Liver (tissue), 9 donors: ENCODE measurements around the gene SEC14L3. TPM values are rescaled to one million over a fixed set of nuclear protein-coding genes. Genes with fewer than 3 reads are reported as not detected.
A peak's percentile ranks its signal among the peaks of the same experiment; 100 is the strongest.

ENCODE experiments used
- DNase-seq: peaks from one replicate; pipeline ENCODE4 v3.0.0-alpha.2; 2017; ENCODE audit warnings: low spot score
- H3K27ac ChIP-seq, 2 donors: one replicate each; pipeline ENCODE4 v1.7.0; 2013; ENCODE audit warnings: inconsistent platforms in 2 of 2, low read length in 2 of 2, control low read depth in 1 of 2, low read depth in 1 of 2, mild to moderate bottlenecking in 1 of 2
- H3K27me3 ChIP-seq, 4 donors: one replicate each; pipeline versions ENCODE4 v1.6.1 to v1.7.0; 2013; ENCODE audit warnings: low read length in 3 of 4, inconsistent platforms in 1 of 4, mild to moderate bottlenecking in 1 of 4, moderate library complexity in 1 of 4; ENCODE audit not compliant: control insufficient read depth in 4 of 4, insufficient read depth in 4 of 4
- H3K36me3 ChIP-seq, 4 donors: one replicate each; pipeline versions ENCODE4 v1.6.1 to v1.7.0; 2013; ENCODE audit warnings: low read length in 3 of 4, mild to moderate bottlenecking in 3 of 4, low read depth in 1 of 4, moderate library complexity in 1 of 4; ENCODE audit not compliant: control insufficient read depth in 4 of 4, insufficient read depth in 3 of 4
- H3K4me1 ChIP-seq, 4 donors: one replicate each; pipeline versions ENCODE4 v1.6.1 to v1.7.0; 2013; ENCODE audit warnings: low read length in 3 of 4, mild to moderate bottlenecking in 3 of 4, moderate library complexity in 1 of 4; ENCODE audit not compliant: control insufficient read depth in 4 of 4, insufficient read depth in 4 of 4
- H3K4me3 ChIP-seq, 3 donors: one replicate each; pipeline versions ENCODE4 v1.6.1 to v1.7.0; 2013; ENCODE audit warnings: low read length in 3 of 3, control low read depth in 1 of 3, low read depth in 1 of 3, mild to moderate bottlenecking in 1 of 3
- H3K9ac ChIP-seq, 2 donors: one replicate each; pipeline ENCODE4 v1.7.0; 2013; ENCODE audit warnings: low read length in 2 of 2, mild to moderate bottlenecking in 2 of 2, moderate library complexity in 2 of 2, control low read depth in 1 of 2, low read depth in 1 of 2
- H3K9me3 ChIP-seq, 4 donors: one replicate each; pipeline versions ENCODE4 v1.6.1 to v1.7.0; 2013; ENCODE audit warnings: low read length in 3 of 4; ENCODE audit not compliant: control insufficient read depth in 4 of 4
- EGR1 ChIP-seq, 2 donors: IDR thresholded peaks; 2 replicates each; pipeline ENCODE4 v1.6.1; 2016 to 2018; ENCODE audit warnings: antibody characterized with exemption in 2 of 2, low read depth in 2 of 2
- FOXA2 ChIP-seq: IDR thresholded peaks from 2 replicates; pipeline ENCODE4 v1.6.1; 2016; ENCODE audit warnings: antibody characterized with exemption
- GABPA ChIP-seq, 2 donors: IDR thresholded peaks in 1 of 2; conservative IDR thresholded peaks in 1 of 2; 2 replicates each; pipeline ENCODE4 v1.6.1; 2016; ENCODE audit warnings: antibody characterized with exemption in 2 of 2, mild to moderate bottlenecking in 1 of 2, moderate library complexity in 1 of 2
- HNF4A ChIP-seq, 2 donors: conservative IDR thresholded peaks; 2 replicates each; pipeline ENCODE4 v1.6.1; 2016; ENCODE audit warnings: antibody characterized with exemption in 2 of 2, mild to moderate bottlenecking in 2 of 2
- HNF4G ChIP-seq: IDR thresholded peaks from 2 replicates; pipeline ENCODE4 v1.6.1; 2016; ENCODE audit warnings: antibody characterized with exemption
- NR2F2 ChIP-seq: IDR thresholded peaks from 2 replicates; pipeline ENCODE4 v1.6.1; 2016; ENCODE audit warnings: antibody characterized with exemption
- RAD21 ChIP-seq, 2 donors: IDR thresholded peaks; 2 replicates each; pipeline ENCODE4 v1.6.1; 2016; ENCODE audit warnings: antibody characterized with exemption in 2 of 2, mild to moderate bottlenecking in 2 of 2
- REST ChIP-seq: IDR thresholded peaks from 2 replicates; pipeline ENCODE4 v1.6.1; 2016; ENCODE audit warnings: antibody characterized with exemption, mild to moderate bottlenecking
- RXRA ChIP-seq, 2 donors: IDR thresholded peaks; 2 replicates each; pipeline ENCODE4 v1.6.1; 2017 to 2018; ENCODE audit warnings: antibody characterized with exemption in 2 of 2, mild to moderate bottlenecking in 1 of 2
- SP1 ChIP-seq: IDR thresholded peaks from 2 replicates; pipeline ENCODE4 v1.6.1; 2018; ENCODE audit warnings: antibody characterized with exemption, mild to moderate bottlenecking
- TAF1 ChIP-seq: conservative IDR thresholded peaks from 2 replicates; pipeline ENCODE4 v1.6.1; 2016; ENCODE audit warnings: antibody characterized with exemption, mild to moderate bottlenecking
- YY1 ChIP-seq: IDR thresholded peaks from 2 replicates; pipeline ENCODE4 v1.6.1; 2016; ENCODE audit warnings: antibody characterized with exemption, mild to moderate bottlenecking
- WGBS: extraction: QIAGEN DNeasy Blood & Tissue Kit; methylation state at CpG from one replicate; pipeline ENCODE4 v1.1.7; 2013; 5-methylcytosine and 5-hydroxymethylcytosine counted together
- polyA plus RNA-seq, 2 donors: library from polyadenylated mRNA; stranded (reverse) in 1 of 2; unstranded in 1 of 2; fragments of 200-250 nt in 1 of 2; fragments of >200 nt in 1 of 2; fragmentation: Nextera tagmentation in 1 of 2; extraction: Ambion mirVana in 1 of 2; gene quantifications; one replicate each; pipeline versions ENCODE4 v1.2.1 to v1.2.3, GENCODE V29; 2013 to 2015
- total RNA-seq, 2 donors: library from RNA; depleted of rRNA; stranded (reverse); fragments of >200 nt; gene quantifications; one replicate each; pipeline ENCODE4 v1.2.3, GENCODE V29; 2014
- TF ChIP-seq, protein P1 (sequence below): fragments of 150-350 bp; IDR thresholded peaks from 2 replicates; pipeline ENCODE4 v1.5.1; 2017; ENCODE audit warnings: improper control_type of control experiment, low read depth, low read length; ENCODE audit not compliant: missing input control
- TF ChIP-seq, protein P2 (sequence below): IDR thresholded peaks from 2 replicates; pipeline ENCODE4 v1.6.1; 2016; ENCODE audit warnings: antibody characterized with exemption
- TF ChIP-seq, protein P3 (sequence below): IDR thresholded peaks from 2 replicates; pipeline ENCODE4 v1.6.1; 2016; ENCODE audit warnings: antibody characterized with exemption
- donor health status: healthy.
- donor health status: healthy.
- donor health status: healthy.
- donor health status: healthy.
- donor health status: healthy.

The SEC14L3 gene
- total and polyA plus RNA-seq, 4 donors = 0.32 to 0.33 TPM; not detected in 2

DNA sequence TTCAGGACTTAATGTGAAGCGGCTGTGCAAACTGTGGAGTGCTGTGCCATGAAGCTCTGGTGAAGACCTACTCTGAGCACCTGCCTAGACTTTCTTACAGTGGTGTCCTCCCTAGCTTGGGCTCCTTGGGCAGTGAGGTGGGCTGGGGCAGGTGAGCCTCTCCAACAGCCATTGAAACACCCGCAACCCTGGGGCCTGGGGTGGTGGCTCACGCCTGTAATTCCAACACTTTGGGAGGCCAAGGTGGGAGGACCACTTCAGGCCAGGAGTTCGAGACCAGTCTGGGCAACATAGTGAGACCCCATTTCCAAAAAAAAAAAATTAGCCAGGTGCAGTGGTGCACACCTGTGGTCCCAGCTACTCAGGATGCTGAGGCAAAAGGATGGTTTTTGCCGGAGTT, 14.3 kb upstream of the SEC14L3 start:
- Histone ChIP-seq H3K9me3 (no peaks in the 10 kb centered on the region), H3K27ac (peak overlapping the region; percentile 41 to 51), H3K9ac (no peak overlapping the region), H3K27me3 (no peaks in the 10 kb centered on the region), H3K36me3 (peaks cover 0 to 14% (median 9%) of the 10 kb centered on the region in 4 donors), H3K4me1 (peaks cover 4 to 39% (median 28%) of the 10 kb centered on the region in 4 donors), H3K4me3 (no peak overlapping the region)
- no peak for DNase-seq
- WGBS = 82% methylated on average over 5 of the region's 5 CpGs
- TF ChIP-seq, protein P1, sequence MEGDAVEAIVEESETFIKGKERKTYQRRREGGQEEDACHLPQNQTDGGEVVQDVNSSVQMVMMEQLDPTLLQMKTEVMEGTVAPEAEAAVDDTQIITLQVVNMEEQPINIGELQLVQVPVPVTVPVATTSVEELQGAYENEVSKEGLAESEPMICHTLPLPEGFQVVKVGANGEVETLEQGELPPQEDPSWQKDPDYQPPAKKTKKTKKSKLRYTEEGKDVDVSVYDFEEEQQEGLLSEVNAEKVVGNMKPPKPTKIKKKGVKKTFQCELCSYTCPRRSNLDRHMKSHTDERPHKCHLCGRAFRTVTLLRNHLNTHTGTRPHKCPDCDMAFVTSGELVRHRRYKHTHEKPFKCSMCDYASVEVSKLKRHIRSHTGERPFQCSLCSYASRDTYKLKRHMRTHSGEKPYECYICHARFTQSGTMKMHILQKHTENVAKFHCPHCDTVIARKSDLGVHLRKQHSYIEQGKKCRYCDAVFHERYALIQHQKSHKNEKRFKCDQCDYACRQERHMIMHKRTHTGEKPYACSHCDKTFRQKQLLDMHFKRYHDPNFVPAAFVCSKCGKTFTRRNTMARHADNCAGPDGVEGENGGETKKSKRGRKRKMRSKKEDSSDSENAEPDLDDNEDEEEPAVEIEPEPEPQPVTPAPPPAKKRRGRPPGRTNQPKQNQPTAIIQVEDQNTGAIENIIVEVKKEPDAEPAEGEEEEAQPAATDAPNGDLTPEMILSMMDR = no peak
- no peak for TF ChIP-seq RAD21 (IDR thresholded peaks at IDR 0.05)
- TF ChIP-seq, protein P2, sequence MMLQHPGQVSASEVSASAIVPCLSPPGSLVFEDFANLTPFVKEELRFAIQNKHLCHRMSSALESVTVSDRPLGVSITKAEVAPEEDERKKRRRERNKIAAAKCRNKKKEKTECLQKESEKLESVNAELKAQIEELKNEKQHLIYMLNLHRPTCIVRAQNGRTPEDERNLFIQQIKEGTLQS = no peak
- no peak for TF ChIP-seq GABPA (IDR thresholded peaks at IDR 0.05 in 1 of 2, conservative IDR thresholded peaks at IDR 0.05 in 1 of 2)
- no peak for TF ChIP-seq HNF4A (conservative IDR thresholded peaks at IDR 0.05)
- no peak for TF ChIP-seq FOXA2
- no peak for TF ChIP-seq NR2F2
- TF ChIP-seq REST = no peak
- no peak for TF ChIP-seq EGR1 (IDR thresholded peaks at IDR 0.05; ENCODE audit: low read depth in 2 of 2)
- TF ChIP-seq, protein P3, sequence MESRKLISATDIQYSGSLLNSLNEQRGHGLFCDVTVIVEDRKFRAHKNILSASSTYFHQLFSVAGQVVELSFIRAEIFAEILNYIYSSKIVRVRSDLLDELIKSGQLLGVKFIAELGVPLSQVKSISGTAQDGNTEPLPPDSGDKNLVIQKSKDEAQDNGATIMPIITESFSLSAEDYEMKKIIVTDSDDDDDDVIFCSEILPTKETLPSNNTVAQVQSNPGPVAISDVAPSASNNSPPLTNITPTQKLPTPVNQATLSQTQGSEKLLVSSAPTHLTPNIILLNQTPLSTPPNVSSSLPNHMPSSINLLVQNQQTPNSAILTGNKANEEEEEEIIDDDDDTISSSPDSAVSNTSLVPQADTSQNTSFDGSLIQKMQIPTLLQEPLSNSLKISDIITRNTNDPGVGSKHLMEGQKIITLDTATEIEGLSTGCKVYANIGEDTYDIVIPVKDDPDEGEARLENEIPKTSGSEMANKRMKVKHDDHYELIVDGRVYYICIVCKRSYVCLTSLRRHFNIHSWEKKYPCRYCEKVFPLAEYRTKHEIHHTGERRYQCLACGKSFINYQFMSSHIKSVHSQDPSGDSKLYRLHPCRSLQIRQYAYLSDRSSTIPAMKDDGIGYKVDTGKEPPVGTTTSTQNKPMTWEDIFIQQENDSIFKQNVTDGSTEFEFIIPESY = no peak
- TF ChIP-seq TAF1 = no peak

- Histone ChIP-seq H3K9ac (no peak overlapping the region), H3K27ac (peak overlapping the region; percentile 41 to 51), H3K27me3 (no peaks in the 10 kb centered on the region), H3K4me3 (no peak overlapping the region), H3K9me3 (no peaks in the 10 kb centered on the region), H3K36me3 (peaks cover 0 to 9% (median 6%) of the 10 kb centered on the region in 4 donors), H3K4me1 (peaks cover 4 to 39% (median 28%) of the 10 kb centered on the region in 4 donors)
- TF ChIP-seq, protein P1 = peak; percentile 94
- no peak for TF ChIP-seq HNF4G
- TF ChIP-seq EGR1 (IDR thresholded peaks at IDR 0.05; ENCODE audit: low read depth in 2 of 2) = no peak
- peak; percentile 59 to 94 for TF ChIP-seq RXRA (IDR thresholded peaks at IDR 0.05)
- no peak for TF ChIP-seq YY1
- TF ChIP-seq RAD21 (IDR thresholded peaks at IDR 0.05) = peak; percentile 84 to 94
- TF ChIP-seq NR2F2 = peak; percentile 37
- no peak for TF ChIP-seq SP1
- TF ChIP-seq HNF4A (conservative IDR thresholded peaks at IDR 0.05) = peak in 1 of 2 donors; percentile 12
- 26% methylated on average over 18 of the region's 18 CpGs for WGBS
- peak; percentile 89 for DNase-seq
These were observed 13.7 kb upstream of the SEC14L3 start for GRCh38 chr22:30485362-30485988.
